Large intestine (tissue), 3 donors: ENCODE data around the gene TERB1. TPM values are rescaled to one million over a fixed set of nuclear protein-coding genes. Genes with fewer than 3 reads are reported as not detected.

Experiments used
- DNase-seq, 2 donors: peaks; one replicate each; pipeline versions ENCODE4 v3.0.0 to v3.0.0-alpha.2; 2013
- H3K27ac ChIP-seq: one replicate; pipeline ENCODE4 v1.5.1; 2013; ENCODE audit warnings: low read length
- H3K27me3 ChIP-seq: 2 replicates; pipeline ENCODE4 v1.6.1; 2013; ENCODE audit warnings: low read length; ENCODE audit not compliant: control insufficient read depth, insufficient read depth
- H3K36me3 ChIP-seq: 2 replicates; pipeline ENCODE4 v1.6.1; 2013; ENCODE audit warnings: low read length; ENCODE audit not compliant: control insufficient read depth, insufficient read depth
- H3K4me1 ChIP-seq: one replicate; pipeline ENCODE4 v1.6.1; 2013; ENCODE audit warnings: low read length; ENCODE audit not compliant: control insufficient read depth, insufficient read depth
- H3K4me3 ChIP-seq: one replicate; pipeline ENCODE4 v1.5.1; 2013; ENCODE audit warnings: low read length
- H3K9me3 ChIP-seq: one replicate; pipeline ENCODE4 v1.6.1; 2013; ENCODE audit warnings: mild to moderate bottlenecking, low read depth, low read length, moderate library complexity; ENCODE audit not compliant: control insufficient read depth
- WGBS: methylation state at CpG from one replicate; pipeline ENCODE4 v1.1.5; 2013; ENCODE audit warnings: low lambda C conversion rate; ENCODE audit not compliant: insufficient coverage; 5-methylcytosine and 5-hydroxymethylcytosine counted together
- polyA plus RNA-seq: library from polyadenylated mRNA; unstranded; fragments of 120-200 nt; gene quantifications from one replicate; pipeline ENCODE4 v1.2.1, GENCODE V29; 2013

TERB1 gene
- polyA plus RNA-seq, 1 donor: 0.09 TPM

DNA sequence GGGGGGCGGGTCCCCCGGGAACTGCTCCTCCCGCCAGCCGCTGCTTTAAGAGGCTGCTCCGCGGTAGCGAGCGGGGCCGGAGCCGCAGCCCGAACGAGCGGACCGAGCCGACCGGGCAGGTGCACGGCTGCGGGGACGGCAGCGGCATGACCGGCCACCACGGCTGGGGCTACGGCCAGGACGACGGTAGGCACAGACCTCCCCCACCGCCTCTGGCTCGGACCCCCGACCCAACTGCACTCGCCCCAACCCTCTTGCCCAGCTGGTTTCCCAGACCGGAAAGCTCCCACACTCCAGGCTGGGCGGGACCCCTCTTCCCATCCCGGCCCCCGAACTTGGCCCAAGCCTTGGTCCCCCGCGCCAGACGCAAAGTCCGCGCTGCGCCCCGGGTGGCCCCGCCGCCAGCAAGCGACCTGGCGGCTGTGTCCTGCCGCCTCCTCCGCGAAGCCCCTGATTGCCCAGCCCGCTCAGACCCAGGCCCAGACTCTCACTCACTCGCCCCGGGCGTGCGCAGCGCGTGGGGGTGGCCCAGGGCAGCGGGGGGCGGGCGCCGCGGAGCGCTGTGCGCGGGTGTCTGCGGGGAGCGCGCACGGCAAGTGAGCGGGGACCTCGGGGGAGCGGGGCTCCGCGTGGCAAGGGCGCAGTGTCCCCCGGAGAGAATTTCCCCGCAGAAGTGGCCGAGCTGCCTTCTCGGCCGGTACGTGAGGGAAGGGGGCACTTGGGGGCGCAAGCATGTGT, 43.1 kb upstream of the TERB1 start, which contains the start of gene CA7:
Gene CA7 (plus strand): TSS at position 73 of the 738 bp plus-strand sequence. CDS start 74 bp downstream, at position 147.
- Histone ChIP-seq H3K27me3 (peaks cover 32% of the 10 kb centered on the region), H3K4me3 (peak within 1 kb of the TSS; percentile 45)
- WGBS: no CpG with 5 or more reads among the region's 79 CpGs

GRCh38 chr16:66844009-66844341, 42.6 kb upstream of the TERB1 start:
- WGBS: no CpG with 5 or more reads among the region's 14 CpGs
- Histone ChIP-seq H3K4me3 (no peak overlapping the region), H3K27ac (no peak overlapping the region), H3K9me3 (no peaks in the 10 kb centered on the region), H3K36me3 (no peaks in the 10 kb centered on the region), H3K4me1 (peaks cover 21% of the 10 kb centered on the region), H3K27me3 (peaks cover 32% of the 10 kb centered on the region)
- DNase-seq: no peak

More for the DNA sequence above, 43.1 kb upstream of the TERB1 start, which contains the start of gene CA7:
- Histone ChIP-seq H3K27ac (no peak within 1 kb of the TSS), H3K36me3 (no peaks in the 10 kb centered on the region), H3K4me1 (peaks cover 21% of the 10 kb centered on the region), H3K9me3 (no peaks in the 10 kb centered on the region)
- peak in 1 of 2 donors; percentile 31 for DNase-seq

GRCh38 chr16:66843191-66843590, 41.8 kb upstream of the TERB1 start:
- no peak overlapping the region for H3K27ac ChIP-seq
- WGBS: no CpG with 5 or more reads among the region's 2 CpGs

DNA sequence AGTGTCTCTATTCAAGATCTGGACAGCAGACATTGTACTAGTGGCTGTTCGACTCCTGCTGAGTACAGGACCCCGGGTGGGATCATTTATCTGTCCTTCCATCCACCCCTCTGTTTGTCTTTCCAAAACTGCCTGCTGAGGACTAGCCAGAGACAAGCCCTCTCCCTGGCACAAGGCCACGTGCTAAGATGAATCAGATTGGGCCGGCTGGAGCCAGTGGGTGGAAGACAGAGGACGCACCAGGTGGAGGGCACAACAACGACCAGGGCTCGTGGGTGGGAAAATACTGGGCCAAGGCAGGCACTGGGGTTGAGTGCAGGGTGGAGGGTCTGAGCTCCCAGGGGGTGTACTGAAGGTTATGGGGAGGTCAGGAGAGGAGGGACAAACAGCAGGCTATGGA, 41.4 kb upstream of the TERB1 start:
- H3K27me3 ChIP-seq: peaks cover 32% of the 10 kb centered on the region
- WGBS: no CpG with 5 or more reads among the region's 7 CpGs
- H3K4me3 ChIP-seq: no peak overlapping the region

More at GRCh38 chr16:66843191-66843590, 41.8 kb upstream of the TERB1 start:
- Histone ChIP-seq H3K4me3 (no peak overlapping the region), H3K4me1 (peaks cover 13% of the 10 kb centered on the region), H3K9me3 (no peaks in the 10 kb centered on the region), H3K27me3 (peaks cover 32% of the 10 kb centered on the region), H3K36me3 (no peaks in the 10 kb centered on the region)
- no peak for DNase-seq

GRCh38 chr16:66841366-66841765, 40.0 kb upstream of the TERB1 start:
- Histone ChIP-seq H3K4me3 (no peak overlapping the region), H3K27me3 (peaks cover 29% of the 10 kb centered on the region), H3K9me3 (no peaks in the 10 kb centered on the region), H3K4me1 (peaks cover 3% of the 10 kb centered on the region), H3K36me3 (no peaks in the 10 kb centered on the region), H3K27ac (no peak overlapping the region)
- no peak for DNase-seq
- no CpG with 5 or more reads among the region's 4 CpGs for WGBS

More for the DNA sequence above, 41.4 kb upstream of the TERB1 start:
- Histone ChIP-seq H3K4me1 (peaks cover 9% of the 10 kb centered on the region), H3K9me3 (no peaks in the 10 kb centered on the region), H3K27ac (no peak overlapping the region), H3K36me3 (no peaks in the 10 kb centered on the region)
- DNase-seq: no peak

- Histone ChIP-seq H3K27me3 (peaks cover 26% of the 10 kb centered on the region), H3K36me3 (no peaks in the 10 kb centered on the region), H3K27ac (no peak overlapping the region), H3K4me3 (no peak overlapping the region), H3K9me3 (no peaks in the 10 kb centered on the region), H3K4me1 (peaks cover 3% of the 10 kb centered on the region)
- no peak for DNase-seq
- WGBS: no CpG with 5 or more reads among the region's 3 CpGs
Observed at GRCh38 chr16:66840883-66841282, 39.5 kb upstream of the TERB1 start.

GRCh38 chr16:66834746-66835145, 33.4 kb upstream of the TERB1 start:
- peaks cover 2% of the 10 kb centered on the region for H3K4me1 ChIP-seq
- no peaks in the 10 kb centered on the region for H3K9me3 ChIP-seq
- H3K27ac ChIP-seq: no peak overlapping the region
- H3K27me3 ChIP-seq: no peaks in the 10 kb centered on the region
- H3K36me3 ChIP-seq: no peaks in the 10 kb centered on the region
- WGBS: no CpG with 5 or more reads among the region's 5 CpGs
- no peak overlapping the region for H3K4me3 ChIP-seq
- no peak for DNase-seq

DNA sequence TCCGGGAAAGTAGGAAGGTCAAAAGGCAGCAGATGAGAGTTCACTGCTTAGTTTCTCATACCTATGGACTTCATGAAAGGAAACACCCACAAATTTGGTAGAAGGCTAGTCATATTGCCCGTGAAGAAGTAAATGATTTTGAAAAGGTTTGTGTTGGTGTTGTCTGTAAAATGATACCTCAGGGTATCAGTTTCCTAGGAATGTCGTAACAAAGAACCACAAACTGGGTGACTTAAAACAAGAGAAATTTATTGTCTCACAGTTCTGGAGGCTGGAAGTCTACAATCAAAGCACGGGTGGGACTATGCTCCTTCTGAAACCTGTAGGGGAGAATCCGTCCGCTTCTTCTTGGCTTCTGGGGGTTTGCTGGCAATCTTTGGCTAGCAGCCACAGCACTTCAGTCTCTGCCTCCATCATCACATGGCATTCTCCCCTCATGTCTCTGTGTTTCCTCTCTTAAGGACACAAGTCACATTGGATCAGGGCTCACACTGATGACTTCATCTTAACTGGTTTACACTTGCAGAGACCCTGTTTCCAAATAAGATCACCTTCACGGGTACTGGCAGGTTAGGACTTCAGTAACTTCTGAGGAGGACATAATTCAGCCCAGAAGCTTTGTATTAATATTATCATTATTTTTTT, 31.4 kb upstream of the TERB1 start:
- Histone ChIP-seq H3K27me3 (no peaks in the 10 kb centered on the region), H3K4me1 (peaks cover 9% of the 10 kb centered on the region), H3K27ac (no peak overlapping the region), H3K36me3 (peaks cover 1% of the 10 kb centered on the region), H3K9me3 (no peaks in the 10 kb centered on the region), H3K4me3 (no peak overlapping the region)
- DNase-seq: no peak
- WGBS: no CpG with 5 or more reads among the region's 7 CpGs

- peaks cover 9% of the 10 kb centered on the region for H3K4me1 ChIP-seq
- H3K27ac ChIP-seq: no peak overlapping the region
- H3K36me3 ChIP-seq: peaks cover 4% of the 10 kb centered on the region
- no peaks in the 10 kb centered on the region for H3K9me3 ChIP-seq
- H3K4me3 ChIP-seq: no peak overlapping the region
- no CpG with 5 or more reads among the region's 3 CpGs for WGBS
- peak in 1 of 2 donors; percentile 34 for DNase-seq
- no peaks in the 10 kb centered on the region for H3K27me3 ChIP-seq
Observed at GRCh38 chr16:66832190-66832589, 30.8 kb upstream of the TERB1 start.

DNA sequence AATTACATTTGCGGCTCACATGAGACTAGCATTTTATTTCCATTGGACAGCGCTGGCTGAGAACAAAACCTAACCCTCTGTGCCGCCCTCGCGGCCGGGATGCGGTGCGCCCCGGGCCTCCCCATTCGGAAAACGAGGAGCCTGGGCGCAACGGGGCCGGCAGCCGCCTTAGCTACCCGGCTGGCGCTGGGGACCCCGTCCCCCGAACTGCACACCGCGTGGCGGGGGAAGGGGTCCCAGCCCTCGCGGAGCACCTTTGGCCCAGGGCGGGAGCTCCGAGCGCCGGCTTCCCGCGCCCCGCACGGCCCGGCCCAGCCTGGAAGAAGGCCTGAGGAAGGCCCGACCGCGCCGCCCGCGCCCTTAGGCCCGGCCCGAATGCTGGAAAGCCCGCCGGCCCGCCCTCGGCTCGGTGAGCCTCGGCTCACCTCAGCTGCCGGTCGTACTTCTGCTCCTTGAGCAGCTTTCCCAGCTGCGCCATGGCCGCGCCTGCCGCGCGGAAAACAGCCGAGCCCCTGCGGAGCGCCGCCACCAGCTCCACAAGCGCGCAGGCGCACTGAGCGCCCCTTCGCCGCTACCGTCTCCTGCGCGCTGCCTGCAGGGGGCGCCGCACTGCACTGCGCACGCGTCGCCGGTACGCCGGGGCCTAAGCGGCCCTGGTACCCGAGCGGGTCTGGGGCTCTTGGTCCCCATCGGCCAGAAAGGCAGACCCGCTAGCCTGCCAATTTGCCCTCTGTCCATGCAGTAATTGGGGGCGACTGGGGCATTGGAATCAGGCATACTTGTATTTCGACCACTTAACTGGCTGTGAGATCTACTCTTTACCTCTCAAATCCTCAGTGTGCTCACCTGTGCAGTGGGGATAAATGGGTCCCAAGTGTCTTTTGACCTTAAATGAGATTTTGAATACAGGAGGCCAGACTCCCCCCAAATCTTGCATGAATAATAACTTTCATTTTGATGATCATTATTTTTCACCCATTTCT, 29.3 kb upstream of the TERB1 start, which contains the start of gene NAE1:
Gene NAE1 (minus strand): TSS at position 555 of the 983 bp plus-strand sequence. CDS start 77 bp downstream, at position 478.
- peaks cover 9% of the 10 kb centered on the region for H3K4me1 ChIP-seq
- peaks cover 8% of the 10 kb centered on the region for H3K36me3 ChIP-seq
- peak; percentile 92 for DNase-seq
- no peaks in the 10 kb centered on the region for H3K27me3 ChIP-seq
- H3K9me3 ChIP-seq: no peaks in the 10 kb centered on the region
- H3K27ac ChIP-seq: peak within 1 kb of the TSS; percentile 67
- no CpG with 5 or more reads among the region's 84 CpGs for WGBS
- peak within 1 kb of the TSS; percentile 56 for H3K4me3 ChIP-seq
